Stimulated activated CD4-positive, alpha-beta T cell treated with anti-CD3 and anti-CD28 coated beads, Interleukin-12 subunit alpha, Interleukin-12 subunit beta, amount 100 ng/mL, for 48 hours (primary cell): Measurements from ENCODE around the gene CACNB4.
"Not testable (repeated sequence)": the region's sequence is repeated elsewhere in the genome, so short reads cannot be mapped to it uniquely, and the experiment has no call there.

Experiments
- DNase-seq, 3 donors: peaks; one replicate each; pipeline ENCODE4 v3.0.0-alpha.2; 2020; ENCODE audit warnings: low read depth in 2 of 3, low spot score in 1 of 3

Gene CACNB4

GRCh38 chr2:151907286-151908203 lies 191.3 kb downstream of the CACNB4 start:
- DNase-seq = no peak

- DNase-seq = no peak
Observed at GRCh38 chr2:151906633-151906998, 192.2 kb downstream of the CACNB4 start.

- DNase-seq = no peak
Observed at GRCh38 chr2:151905963-151906632, 192.7 kb downstream of the CACNB4 start.

DNA sequence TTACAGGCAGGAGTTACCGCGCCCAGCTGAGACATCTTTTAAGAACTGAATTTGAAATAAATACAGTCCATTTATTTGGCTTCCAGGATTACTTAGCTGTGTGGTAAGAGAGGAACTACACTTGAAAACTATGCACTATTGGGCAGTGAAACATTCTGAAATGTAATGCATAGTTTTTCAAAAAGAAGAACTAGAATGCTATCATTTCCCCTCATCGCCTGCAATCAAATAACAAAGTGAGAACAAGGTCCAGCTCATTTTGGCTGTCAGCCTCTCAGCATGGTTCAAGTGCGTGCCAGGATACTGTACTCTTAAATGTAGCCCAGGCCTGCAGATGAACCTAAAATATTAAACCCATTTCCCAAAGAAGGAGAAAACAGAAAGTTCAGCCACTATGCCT lies 194.0 kb downstream of the CACNB4 start:
- no peak for DNase-seq

GRCh38 chr2:151904021-151904420 lies 194.8 kb downstream of the CACNB4 start:
- no peak for DNase-seq

DNA sequence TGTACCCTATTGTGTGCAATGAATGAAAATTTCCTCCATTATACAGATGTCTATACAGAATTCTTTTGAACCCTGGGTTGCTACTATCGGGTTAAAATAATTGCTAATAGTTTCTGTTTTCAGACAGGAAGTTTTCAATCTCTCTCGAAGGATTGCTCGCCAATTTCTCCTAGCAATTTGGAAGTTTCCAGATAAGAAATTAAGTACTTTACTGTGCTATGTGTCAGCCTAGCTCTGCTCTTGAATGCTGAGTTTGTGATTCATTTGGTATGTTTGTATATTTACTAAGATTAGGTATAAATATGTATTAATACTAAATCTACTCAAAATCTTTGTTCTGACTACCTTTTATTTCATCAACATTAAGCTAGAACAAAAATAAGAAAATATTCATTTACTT lies 196.0 kb downstream of the CACNB4 start:
- DNase-seq = no peak

DNA sequence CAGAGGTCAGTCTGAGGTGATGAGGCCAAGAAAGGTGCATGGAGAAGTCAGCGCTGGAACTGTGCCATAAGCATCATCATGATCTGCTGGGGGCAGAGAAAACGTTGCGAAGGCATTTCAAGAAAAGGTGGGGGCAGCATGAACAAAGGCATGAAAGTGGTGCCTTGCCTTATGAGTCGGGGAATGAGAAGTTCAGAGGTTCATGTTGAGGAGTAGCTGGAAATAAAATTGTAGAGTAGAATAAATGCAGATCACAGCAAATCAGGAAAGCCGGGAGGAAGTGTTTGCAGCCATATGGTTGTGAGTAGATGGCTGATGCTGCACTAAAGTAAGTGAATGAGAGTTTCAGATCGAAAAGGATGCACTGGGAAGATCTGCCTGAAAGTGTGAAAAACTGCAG lies 198.5 kb downstream of the CACNB4 start:
- no peak for DNase-seq

GRCh38 chr2:151899156-151899555 lies 199.7 kb downstream of the CACNB4 start:
- DNase-seq = no peak

GRCh38 chr2:151891566-151892194 lies 207.2 kb downstream of the CACNB4 start:
- DNase-seq = no peak

- DNase-seq = no peak
Observed at GRCh38 chr2:151887164-151887563, 211.7 kb downstream of the CACNB4 start.

DNA sequence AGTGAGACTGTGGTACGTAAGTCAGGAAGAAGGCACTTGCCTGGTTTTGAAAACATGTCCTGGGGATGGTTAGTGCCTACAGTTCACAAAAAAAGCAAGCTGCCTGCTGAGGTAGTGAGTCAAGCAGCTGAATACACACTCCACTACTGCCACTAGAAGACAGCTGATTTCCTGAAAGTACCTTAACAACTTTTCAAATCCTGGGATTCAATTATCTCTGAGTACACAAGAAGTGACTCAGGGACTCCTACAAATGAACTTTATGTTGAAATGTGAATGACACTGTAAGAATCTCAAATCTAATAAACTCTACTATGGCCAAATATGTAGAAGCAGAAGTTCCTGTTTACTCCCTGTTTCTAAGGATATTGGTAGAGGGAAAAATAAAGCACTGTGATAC lies 212.6 kb downstream of the CACNB4 start:
- DNase-seq = no peak

GRCh38 chr2:151882786-151883445 lies 215.9 kb downstream of the CACNB4 start:
- no peak for DNase-seq

- no peak for DNase-seq
Observed at GRCh38 chr2:151881342-151881741, 217.5 kb downstream of the CACNB4 start.

DNA sequence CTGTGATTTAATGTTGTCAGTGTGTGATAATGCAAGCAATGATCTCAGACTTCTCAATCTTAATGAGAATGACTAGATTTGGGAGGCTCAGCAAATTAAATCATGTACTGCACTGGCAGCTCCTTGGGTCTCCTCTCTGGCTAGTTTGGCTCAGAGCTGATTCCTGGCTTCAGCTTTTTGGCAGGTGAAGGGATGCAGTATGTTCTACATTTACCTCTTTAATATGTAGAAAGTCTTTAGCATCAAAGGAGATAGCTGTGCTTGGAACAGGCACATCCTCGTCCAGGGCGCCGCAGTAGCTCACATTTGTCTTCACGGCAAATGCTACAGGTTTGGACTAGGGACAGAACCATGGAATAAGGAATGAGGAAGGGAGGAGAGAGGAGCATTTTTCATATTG lies 218.3 kb downstream of the CACNB4 start:
- no peak for DNase-seq

DNA sequence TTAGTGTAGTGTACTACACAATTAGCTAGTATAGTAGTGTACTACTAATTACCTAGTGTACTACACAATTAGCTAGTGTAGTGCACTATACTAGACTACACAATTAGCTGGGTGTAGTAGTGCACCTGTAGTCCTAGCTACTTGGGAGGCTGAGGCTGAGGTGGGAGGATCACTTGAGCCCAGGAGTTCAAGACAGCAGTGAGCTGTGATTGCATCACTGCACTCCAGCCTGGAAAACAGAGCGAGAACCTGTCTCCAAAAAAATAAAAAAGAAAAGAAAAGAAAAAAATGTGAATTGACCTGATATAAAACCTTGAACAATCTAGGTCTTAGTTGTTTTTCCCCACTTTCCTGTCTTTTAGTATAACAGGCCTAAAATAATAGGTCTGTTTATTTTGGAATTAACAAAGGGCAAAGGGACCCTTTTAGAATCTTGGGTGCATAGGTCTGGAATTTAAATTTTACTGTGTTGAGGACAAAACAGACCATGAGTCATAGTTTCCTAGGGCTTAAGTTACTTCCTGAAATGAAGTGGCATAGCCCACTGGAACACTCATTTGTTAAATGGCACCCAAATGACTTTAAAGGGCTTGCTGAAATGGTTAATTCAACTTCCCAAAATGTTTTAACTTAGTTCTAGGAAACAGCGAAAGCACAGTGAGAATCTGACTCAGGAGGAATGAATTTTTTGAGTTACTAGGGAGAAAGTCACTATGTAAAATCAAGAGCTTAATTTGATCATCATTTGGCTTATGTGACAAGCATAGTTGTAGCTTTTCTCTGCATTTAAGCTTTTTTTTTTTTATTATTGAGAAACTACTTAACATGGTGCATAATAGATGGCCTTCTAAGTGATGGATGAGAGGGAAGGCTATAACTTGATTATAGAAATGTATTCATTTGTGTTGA lies 219.9 kb downstream of the CACNB4 start:
- no peak for DNase-seq

GRCh38 chr2:151878204-151878603 lies 220.6 kb downstream of the CACNB4 start:
- DNase-seq = no peak

DNA sequence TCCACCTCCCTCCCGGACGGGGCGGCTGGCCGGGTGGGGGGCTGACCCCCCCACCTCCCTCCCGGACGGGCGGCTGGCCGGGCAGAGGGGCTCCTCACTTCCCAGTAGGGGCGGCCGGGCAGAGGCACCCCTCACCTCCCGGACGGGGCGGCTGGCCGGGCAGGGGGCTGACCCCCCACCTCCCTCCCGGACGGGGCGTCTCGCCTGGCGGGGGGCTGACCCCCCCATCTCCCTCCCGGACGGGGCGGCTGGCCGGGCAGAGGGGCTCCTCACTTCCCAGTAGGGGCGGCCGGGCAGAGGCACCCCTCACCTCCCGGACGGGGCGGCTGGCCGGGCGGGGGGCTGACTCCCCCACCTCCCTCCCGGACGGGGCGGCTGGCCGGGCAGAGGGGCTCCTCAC lies 223.2 kb downstream of the CACNB4 start:
- DNase-seq = not testable (repeated sequence)

- DNase-seq = no peak
Observed at GRCh38 chr2:151872463-151872862, 226.4 kb downstream of the CACNB4 start.

GRCh38 chr2:151869291-151869690 lies 229.6 kb downstream of the CACNB4 start:
- DNase-seq = no peak

DNA sequence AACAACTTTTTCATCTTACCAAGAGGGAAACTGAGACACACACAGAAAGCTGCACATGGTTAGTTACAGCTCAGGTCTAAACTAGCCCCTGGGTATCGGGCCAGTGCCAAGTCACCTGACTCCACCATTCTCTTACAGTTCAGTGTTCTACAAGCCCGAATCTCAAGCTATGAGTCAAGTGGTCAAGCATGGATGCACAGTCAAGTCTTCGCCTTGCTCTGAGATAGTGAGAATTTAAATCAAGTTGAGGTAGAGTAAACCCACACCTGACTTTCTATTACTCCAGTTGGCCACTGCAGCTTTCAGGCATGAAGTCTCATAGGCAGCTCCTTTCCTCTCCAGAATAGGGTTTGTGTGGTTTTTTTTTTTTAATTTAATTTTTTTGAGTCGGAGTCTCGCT lies 236.1 kb downstream of the CACNB4 start:
- no peak for DNase-seq

DNA sequence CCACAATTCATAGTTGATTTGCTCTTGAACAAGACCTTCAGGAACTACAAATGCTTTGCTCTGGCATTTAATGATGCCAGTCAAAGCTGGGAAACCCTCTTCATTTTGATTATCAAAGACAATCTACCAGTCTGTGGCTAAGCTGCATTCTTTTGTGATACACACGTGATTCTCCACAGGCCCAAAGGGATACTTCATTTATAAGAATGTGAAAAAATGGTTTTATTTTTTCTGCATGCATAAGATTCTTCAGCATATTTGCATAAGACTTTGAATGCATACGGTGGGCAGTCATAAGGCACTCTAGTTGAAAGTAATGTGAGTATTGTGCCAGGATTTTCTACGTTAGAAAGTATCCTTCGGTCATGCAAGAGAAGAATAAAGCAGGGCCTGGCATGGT lies 237.7 kb downstream of the CACNB4 start:
- no peak for DNase-seq
